ENCODE data around the gene CAPN2.

GRCh38 chr1:223776826-223777454 lies 64.6 kb downstream of the CAPN2 start:
- no peak for TF ChIP-seq CTCF (conservative IDR thresholded peaks at IDR 0.05; ENCODE audit: low read length)
- no peak for TF ChIP-seq EZH2phosphoT487 (IDR thresholded peaks at IDR 0.05; ENCODE audit: borderline replicate concordance, low read depth, low read length)

All from OCI-LY7 (cell line).